Activated effector memory CD4-positive, alpha-beta T cell treated with Interleukin-2 at 50 U/mL for 16 hours (primary cell): Measurements from ENCODE around the gene CDHR3.
"Not testable (repeated sequence)": the region's sequence is repeated elsewhere in the genome, so short reads cannot be mapped to it uniquely, and the experiment has no call there.

Experiments used
- DNase-seq: peaks from one replicate; pipeline ENCODE4 v3.0.0-alpha.2; 2020

CDHR3 gene

DNA sequence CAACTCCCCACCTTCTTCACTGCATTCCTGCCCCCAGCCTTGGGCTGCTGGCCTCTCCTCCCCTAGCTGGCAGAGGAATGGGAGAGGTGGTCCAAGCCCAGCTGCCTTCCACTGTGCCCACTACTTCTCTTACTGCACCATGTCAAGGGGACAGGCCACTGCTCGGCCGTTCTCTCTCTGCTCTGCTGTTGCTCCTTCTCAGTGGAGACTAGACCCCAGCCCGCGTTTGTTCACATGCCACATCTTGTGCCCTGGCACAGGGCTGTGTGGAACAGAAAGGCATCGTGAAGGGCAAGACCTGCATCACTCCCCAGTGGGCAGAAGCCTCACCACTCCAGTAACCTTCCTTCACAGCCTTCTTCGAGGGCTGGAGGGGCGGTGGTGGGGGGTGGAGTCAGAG, 711 bp upstream of the CDHR3 start:
- DNase-seq, result no peak

DNA sequence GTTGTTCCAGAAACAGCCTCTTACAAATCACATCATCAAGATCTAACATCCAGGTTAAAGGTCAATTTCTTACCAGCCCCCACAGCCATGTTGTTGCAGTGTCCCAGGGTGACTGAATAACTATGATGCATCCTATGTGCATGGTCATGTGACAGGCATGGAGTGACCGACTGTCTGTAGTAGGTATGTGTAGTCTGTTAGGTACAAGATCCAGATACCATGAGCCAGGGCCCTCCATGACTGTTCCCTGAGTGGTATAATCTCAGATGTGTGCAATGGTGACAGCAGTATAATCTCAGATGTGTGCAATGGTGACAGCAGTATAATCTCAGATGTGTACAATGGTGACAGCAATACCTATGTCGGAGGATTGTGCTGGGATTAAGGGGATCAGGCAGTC, 8.8 kb downstream of the CDHR3 start:
- no peak for DNase-seq

DNA sequence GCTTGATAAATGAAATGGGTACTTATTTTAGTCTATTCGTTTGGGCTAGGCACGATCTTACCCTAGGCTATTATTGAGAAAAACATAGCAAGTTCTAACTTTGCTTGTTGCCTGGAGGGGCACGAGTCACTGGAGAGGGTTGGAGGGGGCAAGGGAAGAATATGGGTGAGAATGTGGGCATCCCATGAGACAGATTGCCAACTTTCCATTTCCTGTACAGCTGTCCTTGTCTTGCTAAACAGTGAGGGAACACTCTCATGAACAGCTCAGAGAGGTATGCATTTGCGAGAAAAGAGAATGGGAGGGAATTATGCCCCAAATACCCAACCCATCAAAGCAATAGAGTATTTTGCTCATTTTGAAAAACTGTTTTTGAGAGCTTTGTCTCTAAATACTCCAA, 9.2 kb downstream of the CDHR3 start:
- DNase-seq, result no peak

DNA sequence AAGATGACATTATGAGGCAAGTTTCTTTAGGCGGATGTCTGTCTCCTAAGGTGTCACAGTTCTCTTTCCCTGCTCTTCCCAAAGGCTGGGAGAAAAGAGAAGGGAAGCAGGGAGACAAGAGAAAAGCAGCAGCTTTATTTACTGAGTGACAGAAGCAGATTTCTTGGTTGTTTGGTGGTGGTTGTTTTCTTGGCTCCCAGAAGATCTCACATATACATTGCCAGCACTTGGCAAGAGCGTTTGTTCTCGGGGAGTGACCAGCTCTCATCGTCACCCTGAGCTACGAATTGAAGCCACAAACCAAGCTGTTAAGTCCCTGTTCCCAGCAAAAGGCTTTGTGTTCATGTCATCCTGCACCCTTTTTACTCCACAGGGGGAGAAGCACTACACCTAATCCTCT, 11.4 kb downstream of the CDHR3 start:
- DNase-seq, result no peak

DNA sequence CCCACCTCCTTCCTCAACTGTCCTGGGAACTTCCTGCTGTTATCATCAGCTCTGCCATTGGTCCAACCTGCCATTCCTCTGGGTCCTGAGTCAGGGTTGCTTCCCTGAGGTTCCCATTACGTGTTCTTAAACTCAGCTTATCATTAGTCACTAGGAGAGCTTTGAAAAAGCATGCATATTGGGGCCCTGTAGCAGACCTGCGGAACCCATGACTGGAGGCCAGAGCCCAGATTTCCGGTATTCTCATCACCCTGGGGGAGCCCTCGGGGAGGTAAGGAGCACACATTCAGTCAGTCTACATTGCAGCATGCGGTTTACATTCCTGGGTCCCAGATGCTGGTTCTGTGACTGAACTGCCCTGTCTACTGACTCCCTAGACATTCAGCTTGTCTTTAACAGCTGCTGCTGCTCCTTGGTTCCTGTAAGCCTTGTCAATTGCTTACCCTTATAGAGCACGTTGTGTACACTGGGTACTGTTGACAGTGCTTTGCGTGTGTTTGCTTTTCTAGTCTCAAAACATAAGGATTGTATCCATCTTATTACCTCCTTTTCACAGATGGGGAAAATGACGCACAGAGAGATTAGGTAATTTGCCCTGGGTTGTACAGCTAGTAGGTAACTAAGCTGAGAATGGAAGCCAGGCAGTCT, 12.8 kb downstream of the CDHR3 start:
- DNase-seq, result no peak

DNA sequence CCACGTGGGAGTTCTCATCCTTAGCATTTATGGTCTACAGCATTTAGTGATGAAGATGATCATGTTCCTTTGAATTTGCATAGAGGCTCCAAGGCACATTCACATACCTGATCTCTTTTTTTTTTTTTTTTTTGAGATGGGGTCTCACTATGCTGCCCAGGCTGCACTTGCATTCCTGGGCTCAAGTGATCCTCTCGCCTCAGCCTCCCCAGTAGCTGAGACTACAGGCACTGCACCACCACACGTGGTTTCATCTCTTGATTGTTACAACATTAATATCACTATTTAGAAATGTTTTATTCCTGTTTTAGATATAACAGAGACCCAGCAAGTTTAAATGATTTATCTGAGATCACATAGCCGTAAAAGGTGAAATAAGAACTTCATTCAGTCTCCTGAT, 13.8 kb downstream of the CDHR3 start:
- DNase-seq, result no peak

DNA sequence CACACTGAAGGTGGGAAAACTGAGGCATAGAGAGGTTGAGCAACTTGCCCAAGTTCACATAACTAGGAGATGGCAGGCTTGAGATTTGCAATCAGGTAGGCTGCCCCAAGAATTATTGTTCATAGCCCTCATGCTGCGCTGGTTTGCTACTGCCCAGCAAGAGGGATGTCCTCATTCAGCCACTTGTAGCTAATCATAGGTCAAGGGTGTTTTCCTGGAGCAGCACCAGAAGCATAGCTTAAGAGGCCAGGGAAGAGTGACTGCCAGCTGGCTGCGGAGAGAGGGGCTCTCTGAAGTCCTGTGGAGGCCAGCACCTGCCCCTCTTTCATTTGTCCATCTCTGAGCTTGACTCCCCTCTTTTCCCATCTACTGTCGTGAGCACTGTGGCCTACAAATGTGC, 15.0 kb downstream of the CDHR3 start:
- DNase-seq, result no peak

DNA sequence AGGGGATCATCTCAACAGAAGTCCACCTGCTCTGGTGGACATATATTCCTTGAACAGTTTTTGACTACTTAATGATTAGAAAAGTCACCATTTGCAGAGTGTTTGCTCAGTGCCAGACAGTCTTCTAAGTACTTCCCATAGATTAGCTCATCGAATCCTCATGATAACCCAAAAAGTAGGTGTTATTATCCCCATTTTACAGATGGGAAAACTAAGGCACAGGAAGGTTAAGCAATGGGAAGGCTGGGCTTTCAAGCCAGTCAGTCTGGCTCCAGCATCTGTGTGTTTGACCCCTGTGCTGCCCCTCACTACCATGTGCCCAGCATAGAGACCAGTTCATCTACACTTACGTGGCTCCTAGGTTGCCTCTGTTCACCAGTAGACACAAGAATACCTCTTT, 15.9 kb downstream of the CDHR3 start:
- DNase-seq, result no peak

DNA sequence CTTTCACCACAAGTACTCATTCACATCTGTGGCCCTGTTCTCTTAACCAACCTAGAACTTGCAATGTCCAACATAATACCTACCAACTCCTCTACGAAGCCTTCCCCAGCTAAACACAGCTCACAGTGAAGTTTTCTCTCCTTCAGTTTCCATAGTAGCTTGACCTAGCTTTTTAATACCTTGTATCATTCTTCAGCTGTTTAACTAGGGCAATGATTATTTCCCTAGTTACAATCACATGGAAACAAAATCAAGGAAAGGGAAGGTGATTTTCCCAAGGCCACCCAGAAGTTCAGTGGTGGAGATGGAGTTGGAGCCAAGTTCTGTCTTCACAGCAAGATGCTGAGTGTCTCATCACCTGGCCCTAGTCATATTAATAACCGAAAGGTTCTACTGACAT, 16.3 kb downstream of the CDHR3 start:
- DNase-seq, result no peak

DNA sequence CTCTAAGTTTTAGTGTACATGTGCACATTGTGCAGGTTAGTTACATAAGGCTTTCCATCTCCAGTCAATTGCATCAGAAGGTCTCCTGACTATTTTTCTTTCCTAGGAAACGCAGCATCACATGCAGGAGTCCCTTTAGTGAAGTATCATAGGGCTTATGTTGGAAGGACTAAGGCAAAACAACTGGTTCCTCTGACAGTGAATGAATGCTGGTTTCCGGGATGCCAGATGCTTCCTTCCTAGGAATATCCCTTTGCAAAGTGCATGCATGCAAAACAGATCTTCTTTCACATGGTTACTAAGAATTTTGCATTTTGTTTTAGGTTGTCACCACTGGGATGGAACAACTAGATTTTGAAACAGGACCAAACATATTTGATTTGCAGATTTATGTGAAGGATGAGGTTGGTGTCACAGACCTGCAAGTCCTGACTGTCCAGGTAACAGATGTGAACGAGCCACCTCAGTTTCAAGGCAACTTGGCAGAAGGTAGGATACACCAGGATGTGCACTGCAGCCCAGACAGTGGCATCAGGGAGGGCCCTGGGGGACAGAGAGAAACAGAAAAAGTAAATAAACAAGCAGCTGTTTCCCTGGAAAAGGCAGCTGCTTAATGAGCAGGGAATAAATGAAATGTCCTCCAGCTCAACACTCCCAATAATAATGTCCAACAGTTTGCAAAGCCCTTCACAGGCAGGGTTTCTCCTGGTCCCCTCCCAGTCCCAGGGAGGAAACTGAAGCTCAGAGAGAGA, 17.8 kb downstream of the CDHR3 start:
- DNase-seq, result no peak

DNA sequence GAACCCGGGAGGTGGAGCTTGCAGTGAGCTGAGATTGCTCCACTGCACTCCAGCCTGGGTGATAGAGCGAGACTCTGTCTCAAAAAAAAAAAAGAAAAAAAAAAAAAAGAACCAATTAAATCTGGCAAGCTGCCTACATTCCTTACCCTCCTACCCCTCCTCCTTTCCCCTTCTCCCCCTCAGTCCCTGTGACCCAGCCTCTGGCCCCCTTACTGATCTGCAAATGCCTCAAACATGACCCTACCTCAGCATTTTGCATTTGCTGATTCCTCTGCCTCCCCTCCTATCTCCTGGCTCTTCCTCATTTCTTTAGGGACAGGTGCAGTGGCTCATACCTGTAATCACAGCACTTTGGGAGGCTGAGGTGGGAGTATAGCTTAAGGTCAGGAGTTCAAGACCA, 19.3 kb downstream of the CDHR3 start:
- no peak for DNase-seq

DNA sequence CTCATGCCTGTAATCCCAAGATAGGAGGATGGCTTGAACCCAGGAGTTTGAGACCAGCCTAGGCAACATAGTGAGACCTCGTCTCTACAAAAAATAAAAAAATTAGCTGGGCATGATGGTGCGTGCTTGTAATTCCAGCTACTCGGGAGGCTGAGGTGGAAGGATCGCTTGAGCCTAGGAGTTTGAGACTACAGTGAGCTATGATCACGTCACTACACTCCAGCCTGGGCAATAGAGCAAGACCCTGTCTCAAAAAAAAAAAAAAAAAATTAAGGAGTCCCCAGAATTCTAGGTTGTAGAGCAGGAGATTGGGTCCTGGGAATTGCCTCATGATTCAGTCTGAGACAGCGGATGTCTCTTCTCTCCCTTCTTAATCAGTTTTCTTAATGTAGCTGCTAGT, 21.7 kb downstream of the CDHR3 start:
- DNase-seq, result not testable (repeated sequence)

DNA sequence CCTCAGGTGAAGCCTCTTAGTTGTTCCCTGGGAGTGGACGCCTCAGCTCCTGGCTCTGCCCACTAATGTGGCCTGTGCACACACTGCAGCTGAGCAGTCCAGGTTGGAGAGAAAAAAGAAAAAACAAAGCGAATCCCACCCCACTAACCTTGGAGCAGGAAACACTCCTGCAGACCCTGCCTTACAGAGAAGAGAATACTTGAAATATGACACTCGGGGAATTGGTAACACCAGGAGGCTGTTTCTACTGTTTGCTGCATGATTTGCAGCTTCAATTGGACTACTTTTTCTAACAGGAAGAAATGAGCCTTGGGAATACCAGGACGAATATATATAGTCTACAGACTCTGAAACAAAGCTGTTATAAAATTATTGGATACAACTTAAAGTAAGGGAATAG, 22.2 kb downstream of the CDHR3 start:
- DNase-seq, result no peak

DNA sequence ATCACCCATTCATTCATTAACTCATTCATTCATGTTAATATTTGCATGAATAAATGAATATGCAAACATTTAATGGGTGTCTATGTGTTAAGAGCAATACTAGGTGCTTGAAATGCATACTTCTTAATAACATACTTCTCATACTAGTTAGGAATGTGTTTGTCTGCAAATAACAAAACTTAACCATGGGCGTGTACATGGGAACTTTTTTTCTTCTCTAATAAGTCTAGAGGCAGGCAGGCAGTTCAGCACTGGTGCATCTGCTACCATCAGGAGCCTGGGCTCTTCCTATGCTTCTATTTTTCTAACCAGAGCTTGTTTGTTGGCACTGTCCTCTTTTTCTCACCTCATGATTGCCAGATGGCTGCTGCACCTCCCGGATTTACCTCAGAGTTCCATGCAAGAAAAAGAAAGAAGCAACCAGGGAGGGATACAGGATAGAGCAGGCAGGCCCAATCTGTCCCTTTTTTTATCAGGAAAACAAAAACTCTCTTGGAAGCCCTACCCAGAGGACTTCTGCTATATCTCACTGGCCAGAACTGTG, 22.7 kb downstream of the CDHR3 start:
- DNase-seq, result no peak

DNA sequence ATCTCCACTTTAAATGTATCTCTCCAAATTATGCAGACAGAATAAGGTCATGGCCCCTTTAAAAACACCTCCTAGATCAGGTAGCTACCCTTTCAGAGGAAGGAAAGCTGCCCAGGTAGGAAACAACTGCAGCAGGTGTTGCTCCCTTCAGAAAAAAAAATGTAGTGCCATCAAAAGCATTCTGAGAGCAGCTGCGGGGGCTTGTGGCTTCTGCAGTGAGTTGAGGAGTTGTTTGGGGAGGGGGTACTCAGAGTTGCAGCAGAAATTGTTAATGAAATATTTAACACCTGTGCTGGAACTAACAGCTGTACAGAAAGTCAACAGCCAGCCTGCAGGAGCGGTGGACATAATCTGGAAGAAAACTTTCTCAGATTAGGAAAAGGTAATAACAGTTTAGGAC, 24.0 kb downstream of the CDHR3 start:
- DNase-seq, result no peak

DNA sequence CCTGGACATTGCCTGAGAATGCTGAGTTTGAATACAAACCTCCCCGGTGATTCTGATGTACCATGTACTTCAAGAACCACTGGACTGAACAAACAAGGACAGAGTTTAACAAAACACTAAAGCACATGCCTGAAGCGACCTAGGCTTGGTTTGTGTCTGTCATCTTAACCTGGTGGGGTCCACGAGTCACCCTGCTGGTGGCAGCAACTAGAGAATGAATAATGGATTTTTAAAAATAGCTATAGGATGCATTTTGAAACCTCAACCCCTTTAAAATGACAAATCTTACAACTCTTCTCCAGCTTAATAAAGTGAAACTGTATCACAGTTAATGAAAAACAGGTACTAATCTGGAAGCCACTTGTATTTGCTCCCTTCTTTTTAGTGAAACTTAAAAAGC, 25.2 kb downstream of the CDHR3 start:
- no peak for DNase-seq

DNA sequence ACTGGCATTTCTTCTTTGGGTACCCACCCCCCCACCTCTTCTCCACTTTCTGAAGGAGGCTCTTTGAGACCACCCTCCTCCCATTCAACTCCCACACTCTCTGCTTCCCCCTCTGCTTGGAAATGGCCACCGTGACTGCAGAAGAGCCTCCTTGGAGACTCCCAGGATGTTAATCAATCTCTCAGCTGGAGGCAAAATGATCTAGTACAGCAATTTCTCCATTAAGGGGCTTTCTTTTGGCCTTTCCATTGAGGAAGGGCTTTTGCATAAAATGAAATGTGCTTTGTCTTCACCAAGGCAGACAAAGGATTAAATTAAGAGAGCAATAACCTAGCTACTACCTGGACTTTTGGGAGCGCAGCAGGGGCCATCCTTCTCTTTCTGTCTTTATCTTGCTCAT, 26.1 kb downstream of the CDHR3 start:
- no peak for DNase-seq

DNA sequence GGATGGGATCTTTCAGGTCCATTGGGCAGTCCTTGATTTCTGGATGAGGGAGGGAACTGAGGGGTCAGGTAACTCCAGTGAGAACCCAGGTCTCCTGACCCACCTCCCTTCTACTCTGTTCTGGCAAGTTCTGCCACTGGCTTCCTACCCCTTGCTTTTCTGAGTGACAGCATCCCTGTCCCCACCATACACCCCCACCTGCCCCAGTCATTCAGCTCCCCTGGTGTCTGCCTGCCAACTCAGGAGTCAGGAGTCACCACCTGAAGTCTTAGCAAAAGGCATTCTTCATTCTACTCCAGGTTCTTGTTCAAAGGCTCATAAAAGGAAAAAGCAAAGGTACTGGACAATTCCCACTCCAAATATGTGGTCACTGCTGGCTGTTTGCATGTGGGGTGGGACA, 26.6 kb downstream of the CDHR3 start:
- DNase-seq, result no peak

DNA sequence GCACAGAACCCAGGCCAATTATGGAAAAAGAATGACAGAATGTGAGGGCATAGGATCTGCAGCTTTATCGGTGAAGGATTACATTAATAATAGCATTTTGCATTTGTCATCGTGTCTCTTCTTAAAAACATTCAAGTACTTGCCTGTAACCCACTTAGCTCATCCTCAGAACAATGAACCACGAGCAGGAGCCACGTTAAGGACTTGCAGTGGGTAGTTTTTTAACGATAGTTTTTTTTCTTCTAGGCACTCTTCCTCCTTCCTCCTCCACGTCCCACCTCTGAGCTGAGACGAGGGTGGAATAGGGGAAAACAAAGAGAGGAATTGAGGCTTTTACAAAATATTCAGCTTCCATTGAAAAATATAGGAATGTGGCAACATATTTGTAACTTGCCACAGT, 27.1 kb downstream of the CDHR3 start:
- DNase-seq, result no peak

DNA sequence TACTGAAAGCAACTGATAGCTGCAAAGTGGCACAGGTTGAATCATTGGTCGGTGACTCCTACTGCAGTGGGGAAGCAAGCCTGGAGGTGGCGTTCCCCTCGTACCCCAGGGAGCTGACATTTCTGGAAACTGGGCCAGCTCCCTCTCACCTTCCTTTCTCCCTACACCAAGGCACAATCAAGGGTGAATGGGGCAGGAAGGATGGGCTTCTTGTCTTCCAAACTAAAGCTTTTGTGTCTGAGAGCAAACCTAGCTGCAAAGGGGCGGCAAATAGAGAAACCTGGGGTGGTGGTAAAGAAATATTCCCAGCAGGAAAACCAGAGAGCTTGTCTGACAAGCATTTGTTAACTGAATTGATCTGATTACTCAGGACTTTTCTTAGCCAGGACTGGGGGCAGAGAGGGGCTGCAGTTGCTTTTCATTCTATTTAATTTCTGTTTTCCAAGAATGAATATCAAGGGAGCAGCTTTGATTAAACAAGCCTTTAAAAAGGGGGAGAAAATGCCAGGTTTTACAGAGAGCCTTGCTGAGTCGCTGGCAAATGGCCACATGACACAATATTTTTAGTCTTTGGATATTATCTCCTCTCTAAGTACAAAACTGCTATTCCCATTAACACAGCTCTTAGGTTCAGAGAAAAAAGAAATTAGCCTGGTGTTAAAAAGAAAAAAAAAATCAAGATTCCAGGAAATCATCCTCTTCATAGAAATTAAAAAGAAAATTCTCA, 27.8 kb downstream of the CDHR3 start:
- DNase-seq, result no peak

DNA sequence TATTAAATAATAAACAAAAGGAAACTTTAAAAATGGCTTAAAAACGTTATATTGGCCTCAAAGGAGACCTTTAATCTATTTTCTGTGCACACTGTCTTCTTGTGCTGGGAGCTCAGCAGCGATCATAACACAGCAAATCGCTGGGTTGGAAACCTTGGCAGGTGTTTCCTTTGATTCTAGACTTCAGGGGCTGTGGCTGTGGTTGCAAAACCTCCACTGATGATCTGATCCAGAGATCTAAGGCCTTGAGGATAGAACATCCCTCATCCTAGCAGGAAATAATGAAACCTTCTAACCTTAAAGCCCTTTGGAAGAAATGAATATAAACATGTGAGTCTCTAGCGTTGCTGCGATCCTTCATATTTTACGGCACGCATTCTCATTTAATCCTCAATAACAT, 29.8 kb downstream of the CDHR3 start:
- no peak for DNase-seq

DNA sequence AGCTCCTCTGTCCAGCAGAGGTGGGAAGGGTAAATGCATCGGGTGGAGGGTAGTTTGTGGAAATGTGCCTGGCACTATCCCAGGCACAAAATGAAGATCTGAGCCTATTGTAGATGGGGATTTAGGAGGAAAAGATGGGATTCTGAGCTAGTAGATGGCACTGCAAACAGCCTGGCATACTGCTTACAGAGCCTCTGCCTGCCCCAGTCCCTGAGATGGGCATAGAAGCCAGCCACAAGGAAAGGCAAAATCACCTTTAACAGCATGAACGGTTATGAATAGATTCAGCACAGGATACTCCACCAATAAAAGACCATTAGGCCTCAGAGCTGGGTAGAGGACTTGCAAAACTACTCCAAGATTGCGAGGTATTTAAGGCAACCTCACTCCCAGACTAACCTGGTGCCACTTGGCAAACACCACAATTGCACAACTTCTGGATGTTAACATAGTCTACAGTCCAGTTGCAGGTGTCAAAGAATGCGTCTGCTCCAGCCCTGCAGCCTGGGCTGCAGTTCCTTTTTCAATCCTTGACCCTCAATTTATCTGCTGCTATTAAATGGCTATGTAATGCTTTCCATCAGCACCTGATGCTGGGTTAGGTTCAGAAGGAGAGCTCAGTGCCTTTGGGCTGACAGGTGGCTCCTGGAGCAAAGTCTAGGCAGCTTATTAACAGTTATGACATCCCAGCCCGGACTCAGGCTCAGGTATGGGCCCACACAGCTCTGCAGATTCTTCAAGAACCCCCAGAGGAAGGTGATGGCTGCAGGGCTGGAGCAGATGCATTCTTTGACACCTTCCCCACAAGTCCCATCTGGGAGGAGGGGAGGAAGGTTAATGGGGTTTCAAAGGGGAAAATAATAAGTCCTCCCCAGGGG, 34.0 kb downstream of the CDHR3 start:
- DNase-seq, result no peak

DNA sequence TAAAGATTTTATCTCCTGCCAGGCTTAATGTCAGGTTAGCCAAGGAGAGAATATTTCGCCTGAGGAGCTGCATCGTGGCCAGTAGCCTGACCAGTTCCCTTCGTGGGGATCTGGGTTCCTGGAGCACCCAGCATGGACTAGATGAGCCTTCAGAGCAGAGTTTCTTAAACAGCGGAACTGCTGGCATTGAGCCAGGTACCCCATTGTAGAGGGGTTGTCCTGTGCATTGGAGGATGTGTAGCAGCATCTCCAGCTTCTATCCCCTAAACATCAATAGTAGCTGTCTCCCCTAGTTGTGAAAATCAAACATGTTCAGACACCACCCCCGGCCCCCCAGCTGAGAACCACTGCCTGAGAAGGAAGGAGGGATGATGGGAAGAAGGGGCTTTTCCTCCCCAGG, 36.2 kb downstream of the CDHR3 start:
- no peak for DNase-seq
